H1 (cell line): ENCODE results near the gene CFLAR. TPM values are rescaled to one million over a fixed set of nuclear protein-coding genes. Genes with fewer than 3 reads are reported as not detected.

Source experiments
- CTCF ChIA-PET: fragments of 300-600 bp; sonication (Branson Sonifier 250); formaldehyde crosslinking; loops from one replicate; lab custom pipeline; 2021; ENCODE audit not compliant: partially characterized antibody; lab: Charles Lee
- POLR2A ChIA-PET: fragments of 300-600 bp; sonication (Branson Sonifier 250); formaldehyde crosslinking; loops from one replicate; lab custom pipeline; 2021; ENCODE audit warnings: inconsistent platforms; ENCODE audit not compliant: partially characterized antibody; lab: Charles Lee
- DNase-seq, 2 experiments: peaks; one replicate each; pipeline versions ENCODE4 v3.0.0 to v3.0.0-alpha.2; 2010 to 2022; ENCODE audit warnings: low spot score in 2 of 2, low read depth in 1 of 2, mixed read lengths in 1 of 2
- FAIRE-seq: peaks from 2 replicates; lab custom pipeline; 2011; peaks lifted over from hg19 to GRCh38; lab: Jason Lieb, UNC
- H2AFZ ChIP-seq: 2 replicates; pipeline ENCODE4 v1.8.1; 2012; ENCODE audit warnings: low read length, inconsistent platforms
- H2AK5ac ChIP-seq: 2 replicates; pipeline ENCODE4 v1.6.1; 2013; ENCODE audit warnings: low read depth, low read length
- H2BK120ac ChIP-seq: replicated peaks from 2 replicates; pipeline ENCODE3; 2013; ENCODE audit warnings: low read depth, low read length, inconsistent platforms
- H2BK12ac ChIP-seq: 2 replicates; pipeline ENCODE4 v1.6.1; 2013; ENCODE audit warnings: low read depth, low read length
- H2BK15ac ChIP-seq: 2 replicates; pipeline ENCODE4 v1.6.1; 2013; ENCODE audit warnings: low read length
- H2BK20ac ChIP-seq: 2 replicates; pipeline ENCODE4 v1.6.1; 2013; ENCODE audit warnings: low read length
- H2BK5ac ChIP-seq: 2 replicates; pipeline ENCODE4 v1.6.1; 2013; ENCODE audit warnings: low read depth, low read length
- H3K14ac ChIP-seq: 2 replicates; pipeline ENCODE4 v1.6.1; 2013; ENCODE audit warnings: inconsistent platforms; ENCODE audit not compliant: insufficient read length
- H3K18ac ChIP-seq: 2 replicates; pipeline ENCODE4 v1.6.1; 2013; ENCODE audit warnings: low read length; ENCODE audit errors: extremely low read depth
- H3K23ac ChIP-seq: 2 replicates; pipeline ENCODE4 v1.6.1; 2013; ENCODE audit warnings: inconsistent platforms; ENCODE audit not compliant: insufficient read length
- H3K23me2 ChIP-seq: 2 replicates; pipeline ENCODE4 v1.6.1; 2013; ENCODE audit warnings: low read depth, low read length
- H3K27ac ChIP-seq: 2 replicates; pipeline ENCODE4 v1.6.1; 2011; ENCODE audit warnings: low read depth, low read length, inconsistent platforms
- H3K27me3 ChIP-seq, 4 experiments: replicated peaks in 1 of 4; 1 replicate in 1 of 4; 2 replicates in 3 of 4; pipeline versions ENCODE4 v1.6.1 to v1.8.1; 2011 to 2013; ENCODE audit warnings: low read length in 3 of 4, mild to moderate bottlenecking in 3 of 4, inconsistent platforms in 2 of 4, mixed read lengths in 2 of 4, moderate library complexity in 1 of 4; ENCODE audit not compliant: control insufficient read depth in 3 of 4, insufficient read depth in 3 of 4; ENCODE audit errors: extremely low read depth in 1 of 4
- H3K36me3 ChIP-seq, 4 experiments: 2 replicates each; pipeline versions ENCODE4 v1.6.1 to v1.8.1; 2011 to 2013; ENCODE audit warnings: mild to moderate bottlenecking in 4 of 4, low read length in 3 of 4, moderate library complexity in 2 of 4, control low read depth in 1 of 4, inconsistent platforms in 1 of 4; ENCODE audit not compliant: insufficient read depth in 4 of 4, control insufficient read depth in 2 of 4
- H3K4ac ChIP-seq: replicated peaks from 2 replicates; pipeline ENCODE3; 2013; ENCODE audit warnings: low read length, low read depth, mixed read lengths, inconsistent platforms; ENCODE audit not compliant: insufficient read length
- H3K4me1 ChIP-seq, 4 experiments: replicated peaks in 1 of 4; 1 replicate in 1 of 4; 2 replicates in 3 of 4; pipeline versions ENCODE4 v1.6.1 to v1.8.1; 2011 to 2013; ENCODE audit warnings: low read length in 3 of 4, inconsistent platforms in 2 of 4, mixed read lengths in 1 of 4; ENCODE audit not compliant: insufficient read depth in 4 of 4, control insufficient read depth in 3 of 4
- H3K4me2 ChIP-seq, 2 experiments: 2 replicates each; pipeline versions ENCODE4 v1.6.1 to v1.8.1; 2011 to 2013; ENCODE audit warnings: low read depth in 2 of 2, low read length in 2 of 2, control low read depth in 1 of 2, inconsistent platforms in 1 of 2, mild to moderate bottlenecking in 1 of 2; ENCODE audit not compliant: insufficient read depth in 1 of 2
- H3K4me3 ChIP-seq, 4 experiments: fragments of 200-600, 300-600 bp in 1 of 4; sonication (generic), shearing (Covaris generic), sonication (Bioruptor Twin) in 1 of 4; 2 replicates each; pipeline versions ENCODE4 v1.5.1 to v1.8.1; 2011 to 2016; ENCODE audit warnings: low read length in 4 of 4, low read depth in 3 of 4, control low read depth in 2 of 4, inconsistent platforms in 2 of 4, mild to moderate bottlenecking in 2 of 4, mixed read lengths in 1 of 4, moderate library complexity in 1 of 4; ENCODE audit not compliant: insufficient read depth in 2 of 4; ENCODE audit errors: extremely low read depth in 1 of 4
- H3K56ac ChIP-seq: replicated peaks from 2 replicates; pipeline ENCODE3; 2013; ENCODE audit warnings: low read depth, mild to moderate bottlenecking, mixed read lengths, low read length, inconsistent platforms; ENCODE audit not compliant: insufficient read length
- H3K79me1 ChIP-seq: 2 replicates; pipeline ENCODE4 v1.6.1; 2013; ENCODE audit warnings: low read depth, low read length, control low read depth
- H3K79me2 ChIP-seq, 2 experiments: 2 replicates each; pipeline versions ENCODE4 v1.6.1 to v1.8.1; 2012 to 2013; ENCODE audit warnings: low read length in 2 of 2, mild to moderate bottlenecking in 2 of 2, inconsistent platforms in 1 of 2; ENCODE audit not compliant: insufficient read depth in 2 of 2, control insufficient read depth in 1 of 2
- H3K9ac ChIP-seq, 4 experiments: replicated peaks in 1 of 4; 1 replicate in 1 of 4; 2 replicates in 3 of 4; pipeline versions ENCODE4 v1.6.1 to v1.8.1; 2011 to 2013; ENCODE audit warnings: low read depth in 3 of 4, low read length in 3 of 4, control low read depth in 2 of 4, mild to moderate bottlenecking in 2 of 4, moderate library complexity in 2 of 4, inconsistent platforms in 1 of 4; ENCODE audit errors: extremely low read depth in 1 of 4
- H3K9me3 ChIP-seq, 2 experiments: 2 replicates each; pipeline versions ENCODE4 v1.6.1 to v1.8.1; 2012 to 2013; ENCODE audit warnings: mild to moderate bottlenecking in 2 of 2, moderate library complexity in 2 of 2, control low read depth in 1 of 2, inconsistent platforms in 1 of 2, low read depth in 1 of 2, low read length in 1 of 2, mixed read lengths in 1 of 2; ENCODE audit not compliant: insufficient read depth in 2 of 2
- H4K20me1 ChIP-seq, 2 experiments: replicated peaks in 1 of 2; 2 replicates each; pipeline versions ENCODE3 to v1.8.1; 2011 to 2013; ENCODE audit warnings: inconsistent platforms in 2 of 2, low read length in 2 of 2, mild to moderate bottlenecking in 1 of 2; ENCODE audit not compliant: insufficient read depth in 2 of 2, control insufficient read depth in 1 of 2
- H4K5ac ChIP-seq: 2 replicates; pipeline ENCODE4 v1.6.1; 2013; ENCODE audit warnings: low read length, low read depth, mixed read lengths, inconsistent platforms; ENCODE audit not compliant: insufficient read length
- H4K8ac ChIP-seq: 2 replicates; pipeline ENCODE4 v1.8.0; 2013; ENCODE audit warnings: mild to moderate bottlenecking, moderate library complexity, low read length, inconsistent platforms; ENCODE audit not compliant: insufficient read depth; ENCODE audit errors: extremely low read depth
- H4K91ac ChIP-seq: replicated peaks from 2 replicates; pipeline ENCODE3; 2013; ENCODE audit warnings: low read length, mixed read lengths, inconsistent platforms; ENCODE audit not compliant: insufficient read length
- ASH2L ChIP-seq: fragments of 200-600, 300-600 bp; sonication (generic); IDR thresholded peaks from one replicate; pipeline ENCODE4 v1.7.1; 2017; ENCODE audit warnings: low read length
- CBX8 ChIP-seq: fragments of 300-800, 300-1000 bp; sonication (generic); IDR thresholded peaks from 2 replicates; pipeline ENCODE4 v1.7.1; 2016; ENCODE audit warnings: low read depth, low read length, borderline replicate concordance
- CEBPB ChIP-seq: IDR thresholded peaks from 2 replicates; pipeline ENCODE4 v1.6.1; 2012; ENCODE audit warnings: low read depth, low read length
- CTCF ChIP-seq, 3 experiments: IDR thresholded peaks; 1 replicate in 2 of 3; 2 replicates in 1 of 3; pipeline versions ENCODE4 v1.5.1 to v1.6.1; 2011; ENCODE audit warnings: low read length in 3 of 3, mild to moderate bottlenecking in 3 of 3, inconsistent platforms in 2 of 3, low read depth in 1 of 3, moderate library complexity in 1 of 3; ENCODE audit not compliant: insufficient read depth in 1 of 3; ENCODE audit errors: control extremely low read depth in 1 of 3
- EZH2 ChIP-seq: fragments of 200-600 bp; sonication (generic); IDR thresholded peaks from 2 replicates; pipeline ENCODE4 v1.7.1; 2012; ENCODE audit warnings: low read depth, mild to moderate bottlenecking, moderate library complexity, low read length, inconsistent platforms; ENCODE audit not compliant: severe bottlenecking
- JUN ChIP-seq: IDR thresholded peaks from 2 replicates; pipeline ENCODE4 v1.6.1; 2011; ENCODE audit warnings: low read depth, mild to moderate bottlenecking, improper control_type of control experiment, low read length
- POLR2AphosphoS5 ChIP-seq: IDR thresholded peaks from 2 replicates; pipeline ENCODE4 v1.6.1; 2011; ENCODE audit warnings: low read depth, low read length
- POU5F1 ChIP-seq: IDR thresholded peaks from 2 replicates; pipeline ENCODE4 v1.6.1; 2011; ENCODE audit warnings: low read depth, mild to moderate bottlenecking, low read length, moderate library complexity
- RNF2 ChIP-seq: fragments of 200-900, 300-1000 bp; sonication (generic); IDR thresholded peaks from 2 replicates; pipeline ENCODE4 v1.7.1; 2016; ENCODE audit warnings: borderline replicate concordance, low read depth, mild to moderate bottlenecking, antibody characterized with exemption, low read length; ENCODE audit not compliant: poor library complexity, severe bottlenecking; ENCODE audit errors: missing control alignments
- SP2 ChIP-seq: IDR thresholded peaks from 2 replicates; pipeline ENCODE4 v1.6.1; 2012; ENCODE audit warnings: mild to moderate bottlenecking, low read length, inconsistent platforms
- TAF1 ChIP-seq: IDR thresholded peaks from 2 replicates; pipeline ENCODE4 v1.6.1; 2011; ENCODE audit warnings: mild to moderate bottlenecking, low read depth, low read length
- ZNF274 ChIP-seq: IDR thresholded peaks from 2 replicates; pipeline ENCODE4 v1.7.0; 2012; ENCODE audit warnings: low read length, borderline replicate concordance; ENCODE audit errors: extremely low read depth
- WGBS, 2 experiments: shearing (Covaris generic) in 1 of 2; methylation state at CpG; one replicate each; pipeline versions ENCODE4 v1.1.6 to v1.1.7; 2013 to 2015; ENCODE audit warnings: low lambda C conversion rate in 2 of 2, mixed read lengths in 2 of 2, inconsistent platforms in 1 of 2, low coverage in 1 of 2, missing lambda C conversion rate in 1 of 2; ENCODE audit not compliant: insufficient replicate concordance in 2 of 2, insufficient coverage in 1 of 2, insufficient read length in 1 of 2; ENCODE audit errors: extremely low coverage in 1 of 2, missing lambda C conversion rate in 1 of 2; 5-methylcytosine and 5-hydroxymethylcytosine counted together
- polyA plus RNA-seq, 7 experiments: library from polyadenylated mRNA; depleted of rRNA in 3 of 7; stranded (reverse) in 5 of 7; unstranded in 2 of 7; fragments of >200 nt in 5 of 7; fragments of 200-250 nt in 2 of 7; gene quantifications; 1 replicate in 5 of 7; 2 replicates in 1 of 7; 4 replicates in 1 of 7; pipeline versions ENCODE4 v1.2.1 to v1.2.3, GENCODE V29; 2011 to 2013; ENCODE audit warnings: missing spikeins in 2 of 7, mixed read lengths in 2 of 7
- total RNA-seq: library from RNA; stranded (reverse); fragmentation: NEBNext Ultra II Directional; extraction: Animal tissue kit (Norgen Biotek cat#: 25700); gene quantifications from 2 replicates; pipeline ENCODE4 v1.2.1, GENCODE V29; 2021

The CFLAR gene
- total and polyA plus RNA-seq, 2 of the 8 experiments (the other 6 are each of a cell fraction or from before 2014, with no cell fraction given) = 1.1 to 3.9 TPM

DNA sequence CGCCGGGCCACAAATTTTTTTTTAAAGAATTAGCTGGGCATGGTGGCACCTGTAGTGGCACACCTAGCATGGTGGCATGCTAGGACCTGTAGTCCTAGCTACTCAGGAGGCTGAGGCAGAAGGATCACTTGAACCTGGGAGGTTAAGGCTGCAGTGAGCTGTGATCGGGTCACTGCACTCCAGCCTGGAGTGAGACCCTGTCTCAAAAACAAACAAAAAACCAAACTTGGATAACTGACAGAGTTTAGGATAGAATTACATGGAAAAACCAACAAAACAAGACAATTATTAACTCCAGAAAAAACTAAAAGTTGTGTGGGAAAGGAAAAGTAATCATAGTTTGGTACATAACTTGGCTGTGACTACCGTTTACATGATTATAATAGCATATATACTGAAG, 1.6 kb upstream of the CFLAR start:
- Histone ChIP-seq H3K27me3 (no peaks in the 10 kb centered on the region), H4K91ac (no peak overlapping the region), H3K36me3 (no peaks in the 10 kb centered on the region), H3K14ac (no peak overlapping the region), H2BK15ac (no peak overlapping the region), H3K4ac (no peak overlapping the region), H3K4me3 (no peak overlapping the region), H3K79me2 (no peaks in the 10 kb centered on the region), H2BK5ac (no peak overlapping the region), H2AK5ac (no peak overlapping the region), H2BK12ac (no peak overlapping the region), H3K79me1 (no peaks in the 10 kb centered on the region), H3K4me2 (no peak overlapping the region), H3K18ac (no peak overlapping the region), H3K23ac (no peak overlapping the region), H2BK120ac (no peak overlapping the region), H4K5ac (no peak overlapping the region), H2BK20ac (no peak overlapping the region), H2AFZ (no peak overlapping the region), H3K56ac (no peak overlapping the region), H3K23me2 (peaks cover 9% of the 10 kb centered on the region), H3K9ac (no peak overlapping the region), H3K27ac (no peak overlapping the region), H4K20me1 (peaks cover 0 to 2% of the 10 kb centered on the region in 2 experiments), H4K8ac (no peak overlapping the region), H3K9me3 (peaks cover 0 to 4% of the 10 kb centered on the region in 2 experiments; a peak in 1 of 4 replicates), H3K4me1 (peaks cover 4 to 11% (median 7%) of the 10 kb centered on the region in 4 experiments)
- CTCF ChIA-PET = interaction anchor here (1.0 to 1.3 kb wide), 2 partner anchors 9 to 152 kb away, joined by 3 to 4 read pairs; no protein-coding TSS in a partner anchor
- DNase-seq (no peak), FAIRE-seq (no peak)
- POLR2A ChIA-PET = interaction anchor here (0.6 to 1.7 kb wide), 2 partner anchors 12 to 1009 kb away, joined by 3 to 5 read pairs; no protein-coding TSS in a partner anchor
- WGBS, 2 experiments = 90% methylated on average over 4 of the region's 4 CpGs; no CpG with 5 or more reads in 1 of the 2 experiments
- TF ChIP-seq EZH2 (no peak), RNF2 (no peak), POLR2AphosphoS5 (no peak), TAF1 (no peak), SP2 (no peak), ASH2L (no peak), CBX8 (no peak), CEBPB (no peak), ZNF274 (no peak), CTCF (IDR thresholded peaks at IDR 0.05; ENCODE audit: control extremely low read depth in 1 of 3, insufficient read depth in 1 of 3, low read depth in 1 of 3, low read length in 3 of 3) (no peak), JUN (no peak), POU5F1 (no peak)
